Glomerular visceral epithelial cell (primary cell): ENCODE data around the gene RAD18.

ENCODE experiments used
- DNase-seq: peaks from one replicate; pipeline ENCODE4 v3.0.0-alpha.2; 2016; ENCODE audit errors: extremely low spot score

RAD18 gene

GRCh38 chr3:8864402-8865350 lies 98.6 kb downstream of the RAD18 start:
- DNase-seq, result peak; percentile 58

GRCh38 chr3:8863891-8864290 lies 99.4 kb downstream of the RAD18 start:
- DNase-seq, result no peak

- no peak for DNase-seq
These were observed 105.4 kb downstream of the RAD18 start for GRCh38 chr3:8857720-8858367.

GRCh38 chr3:8856721-8857120 lies 106.6 kb downstream of the RAD18 start:
- DNase-seq, result no peak

GRCh38 chr3:8856071-8856470 lies 107.2 kb downstream of the RAD18 start:
- no peak for DNase-seq

GRCh38 chr3:8854656-8855055 lies 108.6 kb downstream of the RAD18 start:
- DNase-seq, result no peak

GRCh38 chr3:8853081-8853480 lies 110.2 kb downstream of the RAD18 start:
- DNase-seq, result no peak

- DNase-seq, result no peak
These were observed 110.8 kb downstream of the RAD18 start for GRCh38 chr3:8852511-8852910.

GRCh38 chr3:8851703-8852102 lies 111.6 kb downstream of the RAD18 start:
- peak; percentile 67 for DNase-seq

- DNase-seq, result peak; percentile 83
These were observed 114.6 kb downstream of the RAD18 start for GRCh38 chr3:8848696-8849131.

GRCh38 chr3:8847317-8847716 lies 116.0 kb downstream of the RAD18 start:
- DNase-seq, result no peak

GRCh38 chr3:8846176-8846575 lies 117.1 kb downstream of the RAD18 start:
- no peak for DNase-seq

GRCh38 chr3:8845641-8846040 lies 117.6 kb downstream of the RAD18 start:
- peak; percentile 35 for DNase-seq

- DNase-seq, result no peak
These were observed 119.9 kb downstream of the RAD18 start for GRCh38 chr3:8843347-8843746.

GRCh38 chr3:8842293-8842692 lies 121.0 kb downstream of the RAD18 start:
- no peak for DNase-seq

GRCh38 chr3:8841472-8841871 lies 121.8 kb downstream of the RAD18 start:
- DNase-seq, result no peak

GRCh38 chr3:8840556-8840955 lies 122.7 kb downstream of the RAD18 start:
- DNase-seq, result peak; percentile 27

- no peak for DNase-seq
These were observed 123.5 kb downstream of the RAD18 start for GRCh38 chr3:8839607-8840325.

- DNase-seq, result no peak
These were observed 124.4 kb downstream of the RAD18 start for GRCh38 chr3:8838765-8839423.

GRCh38 chr3:8838234-8838633 lies 125.0 kb downstream of the RAD18 start:
- DNase-seq, result no peak

GRCh38 chr3:8837162-8837561 lies 126.1 kb downstream of the RAD18 start:
- peak; percentile 65 for DNase-seq

GRCh38 chr3:8836096-8836495 lies 127.2 kb downstream of the RAD18 start:
- DNase-seq, result no peak
